ENCODE measurements around the gene NT5C2. TPM values are rescaled to one million over a fixed set of nuclear protein-coding genes. Genes with fewer than 3 reads are reported as not detected.

Gene NT5C2
- total RNA-seq, 1 experiment from 2014 or later = 76.1 TPM

DNA sequence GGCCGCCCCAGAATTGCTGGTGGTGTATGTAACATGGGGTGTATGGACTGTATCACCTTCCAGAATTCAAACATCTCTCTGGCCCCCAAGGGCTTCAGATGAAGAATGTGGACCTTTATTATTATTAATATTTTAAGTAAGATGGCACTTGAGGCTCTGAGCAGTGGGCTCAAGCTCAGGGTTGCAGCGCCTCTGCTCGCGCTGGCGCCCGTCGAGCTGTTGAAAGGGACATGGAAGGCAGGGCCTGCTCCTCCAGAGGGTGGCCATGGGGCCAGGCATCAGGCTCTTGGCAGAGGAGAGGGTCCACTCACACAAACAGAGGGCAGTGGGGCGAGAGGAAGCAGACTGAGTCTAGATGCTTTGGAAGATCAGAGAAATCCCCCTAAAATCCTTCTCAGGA lies 120.2 kb downstream of the NT5C2 start:
- ChIA-PET POLR2A (no interaction called here), CTCF (interaction anchor here (1.1 to 2.6 kb wide), 4 partner anchors 9 to 172 kb away, joined by 3 to 21 read pairs (median 9); partner anchors contain the start of gene CNNM2)
- no peaks in the 10 kb centered on the region for H3K27me3 Mint-ChIP-seq (ENCODE audit: low read depth)
- no peak overlapping the region for H3K4me3 Mint-ChIP-seq
- no peak overlapping the region for H3K27ac Mint-ChIP-seq
- TF ChIP-seq, protein P1, sequence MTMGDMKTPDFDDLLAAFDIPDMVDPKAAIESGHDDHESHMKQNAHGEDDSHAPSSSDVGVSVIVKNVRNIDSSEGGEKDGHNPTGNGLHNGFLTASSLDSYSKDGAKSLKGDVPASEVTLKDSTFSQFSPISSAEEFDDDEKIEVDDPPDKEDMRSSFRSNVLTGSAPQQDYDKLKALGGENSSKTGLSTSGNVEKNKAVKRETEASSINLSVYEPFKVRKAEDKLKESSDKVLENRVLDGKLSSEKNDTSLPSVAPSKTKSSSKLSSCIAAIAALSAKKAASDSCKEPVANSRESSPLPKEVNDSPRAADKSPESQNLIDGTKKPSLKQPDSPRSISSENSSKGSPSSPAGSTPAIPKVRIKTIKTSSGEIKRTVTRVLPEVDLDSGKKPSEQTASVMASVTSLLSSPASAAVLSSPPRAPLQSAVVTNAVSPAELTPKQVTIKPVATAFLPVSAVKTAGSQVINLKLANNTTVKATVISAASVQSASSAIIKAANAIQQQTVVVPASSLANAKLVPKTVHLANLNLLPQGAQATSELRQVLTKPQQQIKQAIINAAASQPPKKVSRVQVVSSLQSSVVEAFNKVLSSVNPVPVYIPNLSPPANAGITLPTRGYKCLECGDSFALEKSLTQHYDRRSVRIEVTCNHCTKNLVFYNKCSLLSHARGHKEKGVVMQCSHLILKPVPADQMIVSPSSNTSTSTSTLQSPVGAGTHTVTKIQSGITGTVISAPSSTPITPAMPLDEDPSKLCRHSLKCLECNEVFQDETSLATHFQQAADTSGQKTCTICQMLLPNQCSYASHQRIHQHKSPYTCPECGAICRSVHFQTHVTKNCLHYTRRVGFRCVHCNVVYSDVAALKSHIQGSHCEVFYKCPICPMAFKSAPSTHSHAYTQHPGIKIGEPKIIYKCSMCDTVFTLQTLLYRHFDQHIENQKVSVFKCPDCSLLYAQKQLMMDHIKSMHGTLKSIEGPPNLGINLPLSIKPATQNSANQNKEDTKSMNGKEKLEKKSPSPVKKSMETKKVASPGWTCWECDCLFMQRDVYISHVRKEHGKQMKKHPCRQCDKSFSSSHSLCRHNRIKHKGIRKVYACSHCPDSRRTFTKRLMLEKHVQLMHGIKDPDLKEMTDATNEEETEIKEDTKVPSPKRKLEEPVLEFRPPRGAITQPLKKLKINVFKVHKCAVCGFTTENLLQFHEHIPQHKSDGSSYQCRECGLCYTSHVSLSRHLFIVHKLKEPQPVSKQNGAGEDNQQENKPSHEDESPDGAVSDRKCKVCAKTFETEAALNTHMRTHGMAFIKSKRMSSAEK (CRISPR knock-in tag; IDR thresholded peaks at IDR 0.05; ENCODE audit: borderline replicate concordance) = no peak
- TF ChIP-seq RELA (CRISPR knock-in tag; IDR thresholded peaks at IDR 0.05; ENCODE audit: borderline replicate concordance) (no peak), PRRX2 (CRISPR knock-in tag; IDR thresholded peaks at IDR 0.05) (no peak), ESRRA (CRISPR knock-in tag; IDR thresholded peaks at IDR 0.05; ENCODE audit: borderline replicate concordance) (no peak)
- TF ChIP-seq, protein P2, sequence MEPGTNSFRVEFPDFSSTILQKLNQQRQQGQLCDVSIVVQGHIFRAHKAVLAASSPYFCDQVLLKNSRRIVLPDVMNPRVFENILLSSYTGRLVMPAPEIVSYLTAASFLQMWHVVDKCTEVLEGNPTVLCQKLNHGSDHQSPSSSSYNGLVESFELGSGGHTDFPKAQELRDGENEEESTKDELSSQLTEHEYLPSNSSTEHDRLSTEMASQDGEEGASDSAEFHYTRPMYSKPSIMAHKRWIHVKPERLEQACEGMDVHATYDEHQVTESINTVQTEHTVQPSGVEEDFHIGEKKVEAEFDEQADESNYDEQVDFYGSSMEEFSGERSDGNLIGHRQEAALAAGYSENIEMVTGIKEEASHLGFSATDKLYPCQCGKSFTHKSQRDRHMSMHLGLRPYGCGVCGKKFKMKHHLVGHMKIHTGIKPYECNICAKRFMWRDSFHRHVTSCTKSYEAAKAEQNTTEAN (CRISPR knock-in tag; IDR thresholded peaks at IDR 0.05) = no peak
- H3K4me1 Mint-ChIP-seq = peaks cover 10% of the 10 kb centered on the region; the same call in 1 of the 2 replicates
- H3K36me3 Mint-ChIP-seq = peaks cover 12% of the 10 kb centered on the region
- DNase-seq (ENCODE audit: low spot score) (no peak), ATAC-seq (no peak)
- H3K9me3 Mint-ChIP-seq = no peaks in the 10 kb centered on the region

DNA sequence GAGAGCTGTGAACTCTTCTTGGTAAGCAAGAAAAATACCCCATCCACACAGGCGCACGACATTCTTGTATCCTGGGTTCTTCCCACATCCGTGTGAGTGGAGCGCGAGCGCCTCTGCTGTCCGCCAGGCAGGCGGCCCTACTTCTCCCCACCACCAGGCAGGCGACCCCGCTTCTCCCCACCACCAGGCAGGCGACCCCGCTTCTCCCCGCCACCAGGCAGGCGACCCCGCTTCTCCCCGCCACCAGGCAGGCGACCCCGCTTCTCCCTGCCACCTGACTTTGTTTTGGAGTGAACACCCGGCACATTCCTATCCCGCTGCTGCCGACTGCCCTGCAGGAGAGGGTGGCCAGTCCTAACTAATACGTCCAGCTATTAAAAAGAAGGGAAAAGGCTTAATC lies 120.8 kb downstream of the NT5C2 start:
- Mint-ChIP-seq H3K9me3 (no peaks in the 10 kb centered on the region), H3K36me3 (peaks cover 6% of the 10 kb centered on the region), H3K4me1 (peaks cover 6% of the 10 kb centered on the region; the same call in 1 of the 2 replicates), H3K4me3 (no peak overlapping the region), H3K27ac (no peak overlapping the region), H3K27me3 (ENCODE audit: low read depth) (no peaks in the 10 kb centered on the region)
- ChIA-PET POLR2A (no interaction called here), CTCF (interaction anchor here (1.1 to 2.6 kb wide), 5 partner anchors 154 to 237 kb away, joined by 3 to 21 read pairs (median 6); partner anchors contain the start of gene CNNM2)
- DNase-seq (ENCODE audit: low spot score) = no peak
- ATAC-seq = no peak
- TF ChIP-seq TP53 (CRISPR knock-in tag; IDR thresholded peaks at IDR 0.05) (no peak), NFE2L1 (CRISPR knock-in tag; IDR thresholded peaks at IDR 0.05) (no peak), NR2C2 (CRISPR knock-in tag; IDR thresholded peaks at IDR 0.05) (no peak), ETV6 (CRISPR knock-in tag; IDR thresholded peaks at IDR 0.05) (no peak), EMX1 (CRISPR knock-in tag; IDR thresholded peaks at IDR 0.05) (no peak), ZNF232 (CRISPR knock-in tag; IDR thresholded peaks at IDR 0.05) (no peak), SMAD3 (CRISPR knock-in tag; IDR thresholded peaks at IDR 0.05; ENCODE audit: borderline replicate concordance) (no peak)
- TF ChIP-seq, protein P3, sequence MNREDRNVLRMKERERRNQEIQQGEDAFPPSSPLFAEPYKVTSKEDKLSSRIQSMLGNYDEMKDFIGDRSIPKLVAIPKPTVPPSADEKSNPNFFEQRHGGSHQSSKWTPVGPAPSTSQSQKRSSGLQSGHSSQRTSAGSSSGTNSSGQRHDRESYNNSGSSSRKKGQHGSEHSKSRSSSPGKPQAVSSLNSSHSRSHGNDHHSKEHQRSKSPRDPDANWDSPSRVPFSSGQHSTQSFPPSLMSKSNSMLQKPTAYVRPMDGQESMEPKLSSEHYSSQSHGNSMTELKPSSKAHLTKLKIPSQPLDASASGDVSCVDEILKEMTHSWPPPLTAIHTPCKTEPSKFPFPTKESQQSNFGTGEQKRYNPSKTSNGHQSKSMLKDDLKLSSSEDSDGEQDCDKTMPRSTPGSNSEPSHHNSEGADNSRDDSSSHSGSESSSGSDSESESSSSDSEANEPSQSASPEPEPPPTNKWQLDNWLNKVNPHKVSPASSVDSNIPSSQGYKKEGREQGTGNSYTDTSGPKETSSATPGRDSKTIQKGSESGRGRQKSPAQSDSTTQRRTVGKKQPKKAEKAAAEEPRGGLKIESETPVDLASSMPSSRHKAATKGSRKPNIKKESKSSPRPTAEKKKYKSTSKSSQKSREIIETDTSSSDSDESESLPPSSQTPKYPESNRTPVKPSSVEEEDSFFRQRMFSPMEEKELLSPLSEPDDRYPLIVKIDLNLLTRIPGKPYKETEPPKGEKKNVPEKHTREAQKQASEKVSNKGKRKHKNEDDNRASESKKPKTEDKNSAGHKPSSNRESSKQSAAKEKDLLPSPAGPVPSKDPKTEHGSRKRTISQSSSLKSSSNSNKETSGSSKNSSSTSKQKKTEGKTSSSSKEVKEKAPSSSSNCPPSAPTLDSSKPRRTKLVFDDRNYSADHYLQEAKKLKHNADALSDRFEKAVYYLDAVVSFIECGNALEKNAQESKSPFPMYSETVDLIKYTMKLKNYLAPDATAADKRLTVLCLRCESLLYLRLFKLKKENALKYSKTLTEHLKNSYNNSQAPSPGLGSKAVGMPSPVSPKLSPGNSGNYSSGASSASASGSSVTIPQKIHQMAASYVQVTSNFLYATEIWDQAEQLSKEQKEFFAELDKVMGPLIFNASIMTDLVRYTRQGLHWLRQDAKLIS (CRISPR knock-in tag; IDR thresholded peaks at IDR 0.05; ENCODE audit: borderline replicate concordance) = no peak
- TF ChIP-seq, protein P4, sequence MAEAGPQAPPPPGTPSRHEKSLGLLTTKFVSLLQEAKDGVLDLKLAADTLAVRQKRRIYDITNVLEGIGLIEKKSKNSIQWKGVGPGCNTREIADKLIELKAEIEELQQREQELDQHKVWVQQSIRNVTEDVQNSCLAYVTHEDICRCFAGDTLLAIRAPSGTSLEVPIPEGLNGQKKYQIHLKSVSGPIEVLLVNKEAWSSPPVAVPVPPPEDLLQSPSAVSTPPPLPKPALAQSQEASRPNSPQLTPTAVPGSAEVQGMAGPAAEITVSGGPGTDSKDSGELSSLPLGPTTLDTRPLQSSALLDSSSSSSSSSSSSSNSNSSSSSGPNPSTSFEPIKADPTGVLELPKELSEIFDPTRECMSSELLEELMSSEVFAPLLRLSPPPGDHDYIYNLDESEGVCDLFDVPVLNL (CRISPR knock-in tag; IDR thresholded peaks at IDR 0.05; ENCODE audit: borderline replicate concordance, low read depth) = no peak
- TF ChIP-seq, protein P5, sequence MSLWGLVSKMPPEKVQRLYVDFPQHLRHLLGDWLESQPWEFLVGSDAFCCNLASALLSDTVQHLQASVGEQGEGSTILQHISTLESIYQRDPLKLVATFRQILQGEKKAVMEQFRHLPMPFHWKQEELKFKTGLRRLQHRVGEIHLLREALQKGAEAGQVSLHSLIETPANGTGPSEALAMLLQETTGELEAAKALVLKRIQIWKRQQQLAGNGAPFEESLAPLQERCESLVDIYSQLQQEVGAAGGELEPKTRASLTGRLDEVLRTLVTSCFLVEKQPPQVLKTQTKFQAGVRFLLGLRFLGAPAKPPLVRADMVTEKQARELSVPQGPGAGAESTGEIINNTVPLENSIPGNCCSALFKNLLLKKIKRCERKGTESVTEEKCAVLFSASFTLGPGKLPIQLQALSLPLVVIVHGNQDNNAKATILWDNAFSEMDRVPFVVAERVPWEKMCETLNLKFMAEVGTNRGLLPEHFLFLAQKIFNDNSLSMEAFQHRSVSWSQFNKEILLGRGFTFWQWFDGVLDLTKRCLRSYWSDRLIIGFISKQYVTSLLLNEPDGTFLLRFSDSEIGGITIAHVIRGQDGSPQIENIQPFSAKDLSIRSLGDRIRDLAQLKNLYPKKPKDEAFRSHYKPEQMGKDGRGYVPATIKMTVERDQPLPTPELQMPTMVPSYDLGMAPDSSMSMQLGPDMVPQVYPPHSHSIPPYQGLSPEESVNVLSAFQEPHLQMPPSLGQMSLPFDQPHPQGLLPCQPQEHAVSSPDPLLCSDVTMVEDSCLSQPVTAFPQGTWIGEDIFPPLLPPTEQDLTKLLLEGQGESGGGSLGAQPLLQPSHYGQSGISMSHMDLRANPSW (CRISPR knock-in tag; conservative IDR thresholded peaks at IDR 0.05; ENCODE audit: low read depth) = no peak
- TF ChIP-seq, protein P1 (CRISPR knock-in tag; IDR thresholded peaks at IDR 0.05; ENCODE audit: borderline replicate concordance) = no peak
